H9 (cell line): ENCODE measurements around the gene TMEM17. TPM values are rescaled to one million over a fixed set of nuclear protein-coding genes. Genes with fewer than 3 reads are reported as not detected.
A peak's percentile ranks its signal among the peaks of the same experiment; 100 is the strongest.

ENCODE experiments used
- DNase-seq: peaks from one replicate; pipeline ENCODE4 v3.0.0-alpha.2; 2017
- H2AFZ ChIP-seq: one replicate; pipeline ENCODE4 v1.6.1; 2013; ENCODE audit warnings: mild to moderate bottlenecking, low read length, control low read depth, moderate library complexity
- H2AK5ac ChIP-seq: 2 replicates; pipeline ENCODE4 v1.6.1; 2013; ENCODE audit warnings: low read length, control low read depth, mixed read lengths; ENCODE audit not compliant: insufficient read length
- H2BK120ac ChIP-seq: one replicate; pipeline ENCODE4 v1.6.1; 2013; ENCODE audit warnings: low read depth, mild to moderate bottlenecking, low read length, control low read depth, inconsistent platforms; ENCODE audit not compliant: poor library complexity, severe bottlenecking
- H2BK12ac ChIP-seq: 2 replicates; pipeline ENCODE4 v1.6.1; 2013; ENCODE audit warnings: low read length, control low read depth, mixed read lengths, low read depth; ENCODE audit not compliant: insufficient read length
- H2BK15ac ChIP-seq: 2 replicates; pipeline ENCODE4 v1.6.1; 2013; ENCODE audit warnings: low read depth, low read length, control low read depth
- H2BK20ac ChIP-seq: one replicate; pipeline ENCODE4 v1.6.1; 2013; ENCODE audit warnings: low read depth, mild to moderate bottlenecking, low read length, control low read depth, inconsistent platforms; ENCODE audit not compliant: poor library complexity, severe bottlenecking
- H2BK5ac ChIP-seq: 2 replicates; pipeline ENCODE4 v1.6.1; 2013; ENCODE audit warnings: low read length, control low read depth, mixed read lengths; ENCODE audit not compliant: insufficient read length
- H3K14ac ChIP-seq: 2 replicates; pipeline ENCODE4 v1.6.1; 2013; ENCODE audit warnings: low read length, control low read depth; ENCODE audit not compliant: insufficient read depth
- H3K18ac ChIP-seq: 2 replicates; pipeline ENCODE4 v1.6.1; 2013; ENCODE audit warnings: low read depth, mild to moderate bottlenecking, mixed read lengths, low read length, control low read depth; ENCODE audit not compliant: insufficient read length
- H3K23ac ChIP-seq: 2 replicates; pipeline ENCODE4 v1.6.1; 2013; ENCODE audit warnings: low read length, control low read depth, mixed read lengths, low read depth; ENCODE audit not compliant: insufficient read length
- H3K23me2 ChIP-seq: 2 replicates; pipeline ENCODE4 v1.6.1; 2013; ENCODE audit warnings: low read depth, mild to moderate bottlenecking, mixed read lengths, low read length, control low read depth; ENCODE audit not compliant: insufficient read length, poor library complexity, severe bottlenecking
- H3K27ac ChIP-seq: 2 replicates; pipeline ENCODE4 v1.5.1; 2013; ENCODE audit warnings: low read length, control low read depth, mixed read lengths, low read depth; ENCODE audit not compliant: insufficient read length
- H3K27me3 ChIP-seq: 2 replicates; pipeline ENCODE4 v1.6.1; 2013; ENCODE audit warnings: low read length, control low read depth, inconsistent platforms; ENCODE audit not compliant: insufficient read depth
- H3K4ac ChIP-seq: 2 replicates; pipeline ENCODE4 v1.6.1; 2013; ENCODE audit warnings: low read depth, mild to moderate bottlenecking, control low read depth, inconsistent platforms, low read length, moderate library complexity
- H3K4me1 ChIP-seq: 2 replicates; pipeline ENCODE4 v1.6.1; 2013; ENCODE audit warnings: low read length, control low read depth, inconsistent platforms; ENCODE audit not compliant: insufficient read depth
- H3K4me2 ChIP-seq: 2 replicates; pipeline ENCODE4 v1.6.1; 2013; ENCODE audit warnings: low read length, control low read depth, mixed read lengths; ENCODE audit not compliant: insufficient read length, insufficient read depth
- H3K56ac ChIP-seq: 2 replicates; pipeline ENCODE4 v1.6.1; 2013; ENCODE audit warnings: low read depth, mild to moderate bottlenecking, mixed read lengths, low read length, control low read depth; ENCODE audit not compliant: insufficient read length
- H3K79me1 ChIP-seq: 2 replicates; pipeline ENCODE4 v1.6.1; 2013; ENCODE audit warnings: low read depth, mild to moderate bottlenecking, moderate library complexity, low read length, control low read depth, inconsistent platforms; ENCODE audit not compliant: insufficient read depth, poor library complexity, severe bottlenecking
- H3K79me2 ChIP-seq: 2 replicates; pipeline ENCODE4 v1.6.1; 2013; ENCODE audit warnings: low read length, control low read depth, inconsistent platforms; ENCODE audit not compliant: insufficient read depth
- H3K9ac ChIP-seq: 2 replicates; pipeline ENCODE4 v1.6.1; 2013; ENCODE audit warnings: low read length, control low read depth, mixed read lengths; ENCODE audit not compliant: insufficient read length; ENCODE audit errors: extremely low read depth
- H3K9me3 ChIP-seq: one replicate; pipeline ENCODE4 v1.6.1; 2013; ENCODE audit warnings: low read depth, low read length, inconsistent platforms; ENCODE audit not compliant: control insufficient read depth
- H3T11ph ChIP-seq: one replicate; pipeline ENCODE4 v1.6.1; 2013; ENCODE audit warnings: mild to moderate bottlenecking, low read length, control low read depth, inconsistent platforms
- H4K20me1 ChIP-seq: one replicate; pipeline ENCODE4 v1.6.1; 2013; ENCODE audit not compliant: control insufficient read depth, insufficient read length, insufficient read depth
- H4K5ac ChIP-seq: 2 replicates; pipeline ENCODE4 v1.6.1; 2013; ENCODE audit warnings: low read depth, mild to moderate bottlenecking, mixed read lengths, low read length, control low read depth; ENCODE audit not compliant: insufficient read length
- H4K8ac ChIP-seq: replicated peaks from 2 replicates; pipeline ENCODE4 v1.6.1; 2013; ENCODE audit warnings: low read length, control low read depth, mixed read lengths, low read depth; ENCODE audit not compliant: insufficient read length
- H4K91ac ChIP-seq: 2 replicates; pipeline ENCODE4 v1.6.1; 2013; ENCODE audit warnings: low read depth, mild to moderate bottlenecking, moderate library complexity, mixed read lengths, low read length, control low read depth; ENCODE audit not compliant: insufficient read length
- H3K27ac Mint-ChIP-seq, 3 experiments: 2 replicates in 2 of 3; 3 replicates in 1 of 3; pipeline ENCODE4 v1.8.0; 2020 to 2021; ENCODE audit warnings: mixed read lengths in 3 of 3, mild to moderate bottlenecking in 1 of 3, moderate library complexity in 1 of 3
- H3K27me3 Mint-ChIP-seq: 2 replicates; pipeline ENCODE4 v1.8.0; 2021; ENCODE audit warnings: low read depth, mild to moderate bottlenecking, moderate library complexity, mixed read lengths
- H3K36me3 Mint-ChIP-seq, 3 experiments: 2 replicates in 2 of 3; 3 replicates in 1 of 3; pipeline ENCODE4 v1.8.0; 2020 to 2021; ENCODE audit warnings: low read depth in 3 of 3, mixed read lengths in 3 of 3; ENCODE audit not compliant: insufficient read depth in 1 of 3
- H3K4me1 Mint-ChIP-seq, 2 experiments: 2 replicates each; pipeline ENCODE4 v1.8.0; 2020; ENCODE audit warnings: mixed read lengths in 2 of 2
- H3K4me3 Mint-ChIP-seq, 2 experiments: 2 replicates in 1 of 2; 3 replicates in 1 of 2; pipeline ENCODE4 v1.8.0; 2020 to 2021; ENCODE audit warnings: mild to moderate bottlenecking in 2 of 2, mixed read lengths in 2 of 2, moderate library complexity in 1 of 2
- H3K9me3 Mint-ChIP-seq, 2 experiments: 2 replicates in 1 of 2; 3 replicates in 1 of 2; pipeline ENCODE4 v1.8.0; 2020; ENCODE audit warnings: mild to moderate bottlenecking in 2 of 2, mixed read lengths in 2 of 2, moderate library complexity in 1 of 2
- CTCF ChIP-seq: fragments of 200-600 bp; sonication (generic); conservative IDR thresholded peaks from 3 replicates; pipeline ENCODE4 v1.8.0; 2021; ENCODE audit warnings: antibody characterized with exemption, mild to moderate bottlenecking
- WGBS: extraction: QIAGEN DNeasy Blood & Tissue Kit; methylation state at CpG from one replicate; pipeline ENCODE4 v1.1.7; 2013; ENCODE audit warnings: missing lambda C conversion rate, low lambda C conversion rate, mixed read lengths; ENCODE audit not compliant: insufficient read length; ENCODE audit errors: extremely low coverage; 5-methylcytosine and 5-hydroxymethylcytosine counted together
- total RNA-seq: library from RNA; stranded (reverse); gene quantifications from 2 replicates; pipeline ENCODE4 v1.2.1, GENCODE V29; 2021

Gene TMEM17
- total RNA-seq, 1 experiment from 2014 or later, result 1.3 TPM

DNA sequence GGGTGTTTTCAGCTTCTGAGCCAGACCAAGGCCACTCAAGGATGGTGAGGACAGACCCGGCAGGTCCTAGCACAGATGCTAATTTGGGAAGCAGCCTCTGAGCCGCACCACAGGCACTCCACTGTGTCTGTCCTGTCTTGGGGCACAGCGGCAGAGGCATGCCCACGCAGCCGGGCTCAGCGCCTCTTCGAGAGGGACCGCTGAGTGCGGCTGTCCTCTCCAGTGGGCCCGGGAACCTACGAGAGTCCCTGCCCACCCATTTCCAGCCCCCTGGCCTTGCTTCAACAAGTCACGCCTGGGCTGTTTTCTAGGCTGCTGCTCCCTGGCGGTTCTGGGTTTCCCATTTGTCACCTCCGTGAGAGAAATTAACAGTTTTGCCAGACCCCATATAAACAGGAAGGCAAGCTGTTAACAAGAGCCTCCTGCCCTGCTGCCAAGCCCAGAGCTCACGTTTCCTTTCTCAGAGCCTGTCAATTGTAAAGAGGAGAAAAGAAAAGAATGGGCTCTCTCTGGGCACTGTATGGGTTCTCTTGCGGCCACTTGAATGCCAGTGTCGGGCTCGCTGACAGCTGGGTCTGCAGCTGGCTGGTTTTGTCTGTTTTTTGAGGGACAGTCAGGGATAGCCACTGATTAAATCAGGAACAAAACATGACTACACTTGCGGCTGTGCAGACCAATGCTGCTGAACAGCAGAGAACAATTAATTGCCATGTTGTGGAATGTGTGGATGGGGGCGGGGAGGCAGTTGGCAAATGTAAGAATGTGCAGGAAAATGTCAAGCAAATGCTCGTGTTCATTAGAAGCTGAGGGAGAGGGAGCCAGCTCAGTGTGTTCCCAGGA lies 30.6 kb downstream of the TMEM17 start:
- Mint-ChIP-seq H3K4me1 (peaks cover 40 to 46% of the 10 kb centered on the region in 2 experiments), H3K27ac (peak overlapping the region in 1 of 3 experiments; percentile 42; a peak in 2 of 7 replicates), H3K9me3 (no peaks in the 10 kb centered on the region), H3K27me3 (no peaks in the 10 kb centered on the region; the same call in none of the 2 replicates), H3K36me3 (no peaks in the 10 kb centered on the region), H3K4me3 (peak overlapping the region in 1 of 2 experiments; percentile 49; a peak in 1 of 5 replicates)
- no peak overlapping the region for H3K9ac ChIP-seq
- WGBS, result no CpG with 5 or more reads among the region's 21 CpGs
- peaks cover 7% of the 10 kb centered on the region; the same call in 1 of the 2 replicates for H3K4me1 ChIP-seq
- no peak overlapping the region for H4K8ac ChIP-seq
- no peak overlapping the region for H2BK12ac ChIP-seq
- H3T11ph ChIP-seq, result no peak overlapping the region
- no peaks in the 10 kb centered on the region for H3K79me2 ChIP-seq
- no peak overlapping the region for H3K4me2 ChIP-seq
- no peaks in the 10 kb centered on the region for H4K20me1 ChIP-seq
- no peaks in the 10 kb centered on the region for H3K79me1 ChIP-seq
- H2BK5ac ChIP-seq, result no peak overlapping the region
- no peak overlapping the region for H2BK20ac ChIP-seq
- H3K9me3 ChIP-seq, result no peaks in the 10 kb centered on the region
- no peak overlapping the region for H3K56ac ChIP-seq
- H3K14ac ChIP-seq, result no peak overlapping the region
- DNase-seq, result no peak
- H2AFZ ChIP-seq, result no peak overlapping the region
- no peak overlapping the region for H3K4ac ChIP-seq
- H2BK120ac ChIP-seq, result no peak overlapping the region
- no peak overlapping the region for H3K23ac ChIP-seq
- no peak overlapping the region for H2AK5ac ChIP-seq
- H3K27ac ChIP-seq, result no peak overlapping the region
- no peaks in the 10 kb centered on the region for H3K23me2 ChIP-seq
- H4K5ac ChIP-seq, result no peak overlapping the region
- H3K18ac ChIP-seq, result no peak overlapping the region
- TF ChIP-seq CTCF, result no peak
- H3K27me3 ChIP-seq, result no peaks in the 10 kb centered on the region
- H2BK15ac ChIP-seq, result no peak overlapping the region
- H4K91ac ChIP-seq, result no peak overlapping the region
